ENCODE measurements around the gene ACER1.
A peak's percentile ranks its signal among the peaks of the same experiment; 100 is the strongest.
"Not testable (repeated sequence)": the region's sequence is repeated elsewhere in the genome, so short reads cannot be mapped to it uniquely, and the experiment has no call there.

ACER1 gene, protein sequence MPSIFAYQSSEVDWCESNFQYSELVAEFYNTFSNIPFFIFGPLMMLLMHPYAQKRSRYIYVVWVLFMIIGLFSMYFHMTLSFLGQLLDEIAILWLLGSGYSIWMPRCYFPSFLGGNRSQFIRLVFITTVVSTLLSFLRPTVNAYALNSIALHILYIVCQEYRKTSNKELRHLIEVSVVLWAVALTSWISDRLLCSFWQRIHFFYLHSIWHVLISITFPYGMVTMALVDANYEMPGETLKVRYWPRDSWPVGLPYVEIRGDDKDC

DNA sequence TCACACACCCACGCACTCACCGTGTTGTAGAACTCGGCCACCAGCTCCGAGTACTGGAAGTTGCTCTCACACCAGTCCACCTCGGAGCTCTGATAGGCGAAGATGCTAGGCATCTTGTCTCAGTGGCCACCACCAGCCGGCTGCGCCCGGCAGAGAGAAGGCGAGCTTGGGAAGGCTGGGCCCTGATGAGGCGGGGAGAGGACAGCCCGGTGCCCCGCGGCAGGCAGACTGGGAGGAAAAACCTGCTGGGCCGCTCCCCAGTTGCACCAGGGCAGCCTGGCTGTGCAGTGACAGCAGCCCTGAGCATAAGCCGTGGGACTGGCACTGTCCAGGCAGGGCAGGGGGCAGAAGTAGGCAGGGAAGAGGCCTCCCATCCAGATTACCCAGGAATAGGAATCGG, at the start of gene ACER1:
Gene ACER1, minus strand, starts transcription at position 174 of the 400 bp plus-strand sequence. Its CDS starts 61 bp downstream, at position 113.
- no peak for DNase-seq

DNA sequence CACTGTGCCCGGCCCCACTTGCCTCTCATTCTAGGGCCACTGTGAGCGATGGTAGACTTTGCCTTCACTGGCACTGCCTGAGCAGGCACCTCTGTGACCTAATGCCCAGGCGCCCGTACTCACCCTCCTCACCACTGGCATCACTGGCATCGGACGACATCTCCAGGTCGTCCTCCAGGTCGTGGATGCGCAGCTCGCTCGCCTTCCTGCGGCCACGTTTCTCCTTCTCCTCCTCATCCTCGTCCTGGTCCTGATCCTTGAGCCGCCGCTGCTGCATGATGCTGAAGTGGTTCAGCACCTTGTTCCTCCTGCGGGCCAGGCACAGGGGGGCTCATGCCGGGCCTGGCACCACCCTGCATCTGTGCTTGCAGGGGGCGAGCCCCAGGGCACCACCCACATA, 49.8 kb upstream of the ACER1 start:
- DNase-seq, result no peak

DNA sequence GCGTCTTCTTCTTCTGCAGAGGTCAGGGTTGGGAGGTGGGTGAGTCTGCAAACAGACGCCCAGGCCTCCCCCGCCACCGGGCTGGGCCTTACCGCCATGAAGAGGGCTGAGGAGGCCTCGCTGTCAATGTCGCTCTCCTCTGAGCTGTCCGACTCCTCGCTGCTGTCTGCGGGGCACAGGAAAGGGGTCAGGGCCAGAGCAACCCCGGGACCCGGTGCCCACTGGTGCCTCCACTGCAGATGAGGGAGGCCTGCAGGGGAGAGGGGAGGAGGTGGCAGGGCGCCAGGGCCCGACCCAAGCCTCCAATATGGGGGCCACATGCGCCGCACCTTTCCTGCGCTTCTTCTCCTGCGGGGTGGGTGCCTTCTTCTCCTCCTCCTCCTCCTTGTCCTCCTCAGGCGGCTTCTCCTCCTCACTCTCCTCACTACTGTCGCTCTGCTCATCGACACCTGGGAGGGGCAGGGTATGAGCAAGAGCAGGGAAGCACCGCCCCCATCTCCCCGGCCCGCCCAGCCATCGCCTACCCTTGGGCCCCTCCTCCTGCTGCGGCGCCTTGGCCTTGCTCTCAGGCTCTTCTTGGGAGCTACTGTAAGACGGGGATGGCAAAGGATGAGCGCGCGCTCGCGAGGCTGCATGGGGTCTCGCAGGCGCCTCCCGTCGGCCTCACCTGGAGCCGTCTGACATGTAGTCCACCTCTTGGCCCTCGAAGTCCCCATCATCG, 47.8 kb upstream of the ACER1 start:
- no peak for DNase-seq

DNA sequence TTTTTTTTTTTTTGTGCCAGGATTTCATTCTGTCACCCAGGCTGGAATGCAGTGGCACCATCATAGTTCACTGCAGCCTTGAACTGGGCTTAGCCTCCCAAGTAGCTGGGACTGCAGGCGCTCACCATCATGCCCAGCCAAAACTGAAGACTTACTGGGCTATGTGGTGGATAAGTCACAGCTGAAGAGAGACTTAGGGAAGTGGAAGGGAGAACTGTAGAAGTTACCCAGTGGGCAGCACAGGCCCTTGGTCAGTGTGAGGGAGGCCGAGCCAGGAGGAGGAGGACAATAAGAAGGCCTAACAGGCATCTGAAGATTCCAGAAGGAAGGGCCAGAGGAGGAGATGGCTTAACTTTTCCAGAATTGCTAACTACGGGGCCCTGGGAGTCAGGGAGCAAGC, 46.3 kb upstream of the ACER1 start:
- no peak for DNase-seq

DNA sequence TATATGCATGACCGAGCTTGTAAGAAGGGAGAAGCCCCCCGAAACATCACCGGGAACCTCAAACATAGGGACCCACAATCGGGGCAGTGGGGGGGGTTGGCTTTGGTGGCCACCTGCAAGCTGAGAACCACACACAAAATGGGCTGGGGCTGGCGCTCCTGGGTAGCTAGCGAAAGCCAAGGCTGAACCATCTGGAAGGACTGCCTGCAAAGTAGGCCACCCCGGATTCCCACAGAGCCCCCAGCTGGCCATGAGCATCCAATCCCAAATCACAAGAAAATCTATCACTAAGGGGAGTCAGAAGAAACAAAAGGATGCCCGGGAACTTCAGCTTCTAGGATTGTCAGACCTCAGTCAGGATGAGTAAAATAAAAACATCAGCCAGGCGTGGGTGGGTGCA, 45.1 kb upstream of the ACER1 start:
- DNase-seq, result no peak

DNA sequence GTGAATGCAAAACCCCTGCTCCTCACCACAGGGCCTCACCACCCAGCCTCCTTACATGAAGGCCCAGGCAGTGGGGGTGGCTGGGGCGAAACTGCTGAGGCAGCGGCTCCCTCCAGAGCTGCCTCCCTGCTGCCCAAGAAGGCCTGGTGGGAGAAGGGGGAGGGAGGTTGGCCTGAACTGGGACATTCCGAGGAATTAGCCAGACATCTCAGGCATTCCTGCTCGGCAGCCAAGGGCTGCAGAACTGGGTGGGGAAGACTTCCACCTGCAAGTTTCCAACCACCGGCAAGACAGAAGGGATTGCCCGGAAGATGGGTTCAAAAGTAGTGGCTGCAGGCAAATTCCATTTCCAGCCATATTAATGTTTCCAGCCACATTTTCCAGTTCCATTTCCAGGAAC, 44.6 kb upstream of the ACER1 start:
- no peak for DNase-seq

DNA sequence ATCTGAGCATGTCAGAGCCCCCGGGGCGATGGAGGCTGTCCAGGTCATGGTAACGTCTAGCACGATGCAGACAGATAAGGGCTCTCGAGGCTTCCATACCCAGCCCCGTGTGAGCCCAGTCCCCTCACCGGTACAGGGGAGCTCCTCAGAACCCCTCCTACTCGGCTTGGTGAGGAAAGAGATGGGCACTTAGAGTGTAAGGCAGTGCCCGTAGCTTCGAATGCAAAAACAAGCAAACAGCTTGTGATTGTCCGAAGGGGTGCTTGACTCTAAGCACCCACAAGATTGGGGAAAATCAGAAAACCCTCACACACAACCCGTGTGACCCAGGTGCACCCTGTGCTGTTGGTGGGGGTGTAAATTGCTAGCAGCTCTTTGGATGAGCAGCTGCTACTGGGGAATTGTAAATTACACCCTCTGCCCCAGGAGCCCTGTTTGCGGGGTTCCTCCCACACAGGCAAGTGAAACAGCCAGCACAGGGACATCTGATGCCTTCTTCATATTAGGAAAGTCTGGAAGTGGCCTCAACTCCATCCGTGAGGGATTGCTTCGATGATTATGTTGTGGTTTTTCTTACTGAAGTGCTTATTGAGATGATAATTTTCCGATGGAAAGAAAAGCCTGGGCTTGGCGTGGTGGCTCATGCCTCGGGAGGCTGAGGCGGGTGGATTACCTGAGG, 43.2 kb upstream of the ACER1 start:
- no peak for DNase-seq

DNA sequence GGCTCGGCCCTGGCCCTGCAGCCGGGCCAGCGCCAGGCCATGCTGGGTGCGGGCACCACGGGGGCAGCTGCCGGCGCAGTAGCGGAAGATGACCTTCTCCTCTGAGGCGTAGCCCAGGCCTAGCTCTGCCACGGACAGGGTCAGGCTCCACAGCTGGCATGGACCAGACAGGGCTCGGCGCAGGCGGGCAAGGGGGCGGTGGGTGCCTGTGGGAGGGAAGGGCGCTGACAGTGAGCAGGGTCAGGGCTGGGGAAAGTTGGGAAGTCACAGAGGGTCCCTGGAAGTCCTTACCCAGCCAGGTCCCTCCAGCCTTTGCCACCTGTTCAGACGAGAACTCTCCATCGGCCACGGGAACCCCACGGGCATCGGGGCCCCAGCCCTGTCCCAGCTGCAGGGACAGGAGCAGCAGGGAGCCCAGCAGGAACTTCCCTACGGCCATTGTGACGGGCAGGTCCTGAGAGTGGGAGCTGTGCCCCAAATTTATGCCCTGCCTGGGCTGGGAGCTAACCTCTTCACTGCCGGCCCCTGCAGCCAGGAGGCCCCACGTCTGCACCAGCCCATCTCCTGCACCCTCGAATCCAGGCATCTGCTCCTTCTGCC, 42.1 kb upstream of the ACER1 start, which contains the start of gene PSPN:
Gene PSPN, minus strand, starts transcription at position 523 of the 600 bp plus-strand sequence. Its CDS starts 84 bp downstream, at position 439.
- no peak for DNase-seq

DNA sequence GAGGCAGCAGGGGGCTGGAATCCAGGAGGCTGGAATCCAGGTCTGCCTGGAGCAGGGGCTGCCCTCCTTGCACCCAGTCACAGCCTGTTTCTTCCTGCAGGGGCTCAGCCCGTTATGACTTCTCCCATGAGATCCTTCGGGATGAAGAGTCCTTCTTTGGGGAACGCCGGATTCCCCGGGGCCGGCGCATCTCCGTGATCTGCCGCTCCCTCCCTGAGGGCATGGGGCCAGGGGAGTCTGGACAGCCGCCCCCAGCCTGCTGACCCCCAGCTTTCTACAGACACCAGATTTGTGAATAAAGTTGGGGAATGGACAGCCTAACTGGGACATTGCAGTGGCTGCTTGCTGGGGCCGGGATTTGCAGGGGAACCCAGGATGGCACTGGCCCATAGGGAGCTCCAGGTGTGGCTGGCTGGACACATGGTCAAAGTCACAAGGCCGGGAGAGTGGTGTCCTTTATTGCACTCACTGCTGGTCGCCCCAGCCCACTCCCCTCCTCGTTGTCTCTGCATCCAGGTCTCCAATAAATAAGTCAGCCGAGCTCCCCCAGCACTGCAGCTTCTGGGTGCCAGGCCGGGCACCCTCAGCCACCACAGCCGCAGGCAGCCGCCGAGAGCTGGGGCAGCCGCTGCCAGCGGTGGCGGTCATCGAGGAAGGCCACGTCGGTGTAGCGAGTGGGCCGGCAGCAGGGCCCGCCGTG, 41.4 kb upstream of the ACER1 start:
- DNase-seq, result no peak

DNA sequence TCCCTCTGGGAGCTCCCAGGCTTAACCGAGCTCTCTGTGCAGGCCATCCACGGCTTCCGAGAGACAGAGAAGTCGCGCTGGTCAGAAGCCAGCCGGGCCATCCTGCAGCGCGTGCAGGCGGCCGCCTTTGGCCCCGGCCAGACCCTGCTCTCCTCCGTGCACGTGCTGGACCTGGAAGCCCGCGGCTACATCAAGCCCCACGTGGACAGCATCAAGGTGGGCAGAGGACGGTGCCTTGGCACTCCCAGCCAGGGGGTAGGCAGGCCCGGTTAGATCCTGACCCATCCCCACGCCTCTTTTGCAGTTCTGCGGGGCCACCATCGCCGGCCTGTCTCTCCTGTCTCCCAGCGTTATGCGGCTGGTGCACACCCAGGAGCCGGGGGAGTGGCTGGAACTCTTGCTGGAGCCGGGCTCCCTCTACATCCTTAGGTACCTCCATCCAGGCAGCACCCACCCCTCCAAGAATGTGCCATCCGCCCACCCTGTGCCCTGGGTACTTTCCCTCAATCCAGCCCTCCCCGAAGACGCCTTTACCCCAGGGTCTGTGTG, 40.8 kb upstream of the ACER1 start:
- DNase-seq, result no peak

DNA sequence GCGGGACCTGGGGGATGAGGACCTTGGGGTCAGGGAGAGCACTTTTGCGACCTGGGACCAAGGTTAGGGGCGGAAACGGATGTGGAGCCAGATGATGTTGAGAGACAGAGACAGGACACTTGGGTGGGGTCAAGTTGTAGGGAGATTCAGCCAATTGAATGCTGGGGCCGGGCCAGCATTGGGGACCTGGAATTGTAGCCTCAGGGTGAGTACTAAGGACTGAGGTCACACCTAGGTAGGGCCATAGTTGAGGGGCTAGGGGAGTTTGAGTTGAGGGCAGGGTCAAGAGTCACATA, 40.3 kb upstream of the ACER1 start:
- DNase-seq, result no peak

DNA sequence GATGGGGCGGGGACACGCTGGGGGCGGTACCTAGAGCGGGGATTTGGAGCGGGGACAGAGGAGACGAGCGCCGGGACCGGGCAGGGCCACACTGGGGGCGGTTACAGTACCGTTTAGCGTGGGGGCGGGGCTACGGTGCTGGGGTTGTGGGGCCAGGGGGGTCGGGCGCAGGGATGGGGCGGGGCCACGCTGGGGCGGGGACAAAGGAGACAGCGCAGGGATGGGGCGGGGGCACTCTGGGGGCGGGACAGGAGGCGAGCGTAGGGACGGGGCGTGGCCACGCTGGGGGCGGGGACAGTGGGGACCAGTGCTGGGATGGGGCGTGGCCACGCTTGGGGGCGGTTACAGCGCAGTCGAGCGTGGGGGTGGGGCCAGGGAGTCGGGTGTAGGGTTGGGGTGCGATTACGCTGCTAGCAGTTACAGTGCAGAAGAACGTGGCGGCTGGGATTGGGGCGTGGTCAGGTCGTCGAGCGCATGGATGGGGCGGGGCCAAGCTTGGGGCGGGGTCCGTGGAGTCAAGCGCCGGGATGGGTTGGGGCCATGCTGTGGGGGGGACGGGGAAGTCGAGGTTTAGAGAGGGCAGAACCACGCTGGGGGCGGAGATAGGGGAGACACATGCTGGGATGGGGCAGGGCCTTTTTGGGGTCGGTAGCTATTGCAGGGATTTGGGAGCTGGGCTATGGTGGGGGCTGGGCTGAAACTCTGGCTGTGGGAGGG, 39.8 kb upstream of the ACER1 start:
- peak; percentile 98 for DNase-seq

DNA sequence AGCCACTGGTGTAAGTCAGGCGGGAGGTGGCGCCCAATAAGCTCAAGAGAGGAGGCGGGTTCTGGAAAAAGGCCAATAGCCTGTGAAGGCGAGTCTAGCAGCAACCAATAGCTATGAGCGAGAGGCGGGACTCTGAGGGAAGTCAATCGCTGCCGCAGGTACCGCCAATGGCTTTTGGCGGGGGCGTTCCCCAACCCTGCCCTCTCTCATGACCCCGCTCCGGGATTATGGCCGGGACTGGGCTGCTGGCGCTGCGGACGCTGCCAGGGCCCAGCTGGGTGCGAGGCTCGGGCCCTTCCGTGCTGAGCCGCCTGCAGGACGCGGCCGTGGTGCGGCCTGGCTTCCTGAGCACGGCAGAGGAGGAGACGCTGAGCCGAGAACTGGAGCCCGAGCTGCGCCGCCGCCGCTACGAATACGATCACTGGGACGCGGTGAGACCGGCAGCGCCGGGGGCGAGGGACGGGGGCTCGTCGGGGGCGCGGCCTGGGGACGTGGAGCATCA, 39.2 kb upstream of the ACER1 start, which contains the start of gene ALKBH7:
Gene ALKBH7, plus strand, starts transcription at position 201 of the 502 bp plus-strand sequence. Its CDS starts 27 bp downstream, at position 228.
- DNase-seq, result peak; percentile 99

DNA sequence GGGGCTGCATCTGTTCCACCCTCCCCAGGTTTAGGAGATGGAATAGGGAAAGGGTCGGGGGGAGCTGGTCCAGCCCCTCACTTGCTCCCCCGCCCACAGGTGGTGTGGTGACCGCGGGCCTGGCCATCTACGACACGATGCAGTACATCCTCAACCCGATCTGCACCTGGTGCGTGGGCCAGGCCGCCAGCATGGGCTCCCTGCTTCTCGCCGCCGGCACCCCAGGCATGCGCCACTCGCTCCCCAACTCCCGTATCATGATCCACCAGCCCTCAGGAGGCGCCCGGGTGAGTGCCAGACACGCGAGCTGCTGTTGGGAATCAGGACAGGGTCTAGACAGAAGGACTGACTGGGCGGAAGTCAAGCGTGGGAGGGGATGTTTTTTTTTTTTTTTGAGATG, 30.9 kb upstream of the ACER1 start:
- DNase-seq, result no peak

DNA sequence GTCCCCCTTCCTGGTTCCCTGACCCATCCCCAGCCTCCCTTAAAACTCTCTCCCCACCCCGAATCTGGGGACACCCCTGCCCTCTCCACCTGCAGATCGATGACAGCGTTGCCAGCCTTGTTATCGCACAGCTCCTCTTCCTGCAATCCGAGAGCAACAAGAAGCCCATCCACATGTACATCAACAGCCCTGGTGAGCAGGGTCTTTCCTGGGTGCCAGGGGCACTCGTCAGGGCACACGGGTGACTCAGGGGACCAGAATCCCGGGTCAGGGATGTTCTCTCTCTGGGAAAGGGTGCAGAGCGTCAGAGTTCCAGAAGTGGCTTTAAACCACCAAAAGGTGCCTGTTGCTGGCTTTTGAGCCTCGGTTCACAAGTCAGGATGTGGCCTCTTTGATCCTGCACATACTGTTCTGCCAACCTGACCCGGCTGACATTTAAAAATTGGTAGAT, 29.0 kb upstream of the ACER1 start:
- peak; percentile 25 for DNase-seq

DNA sequence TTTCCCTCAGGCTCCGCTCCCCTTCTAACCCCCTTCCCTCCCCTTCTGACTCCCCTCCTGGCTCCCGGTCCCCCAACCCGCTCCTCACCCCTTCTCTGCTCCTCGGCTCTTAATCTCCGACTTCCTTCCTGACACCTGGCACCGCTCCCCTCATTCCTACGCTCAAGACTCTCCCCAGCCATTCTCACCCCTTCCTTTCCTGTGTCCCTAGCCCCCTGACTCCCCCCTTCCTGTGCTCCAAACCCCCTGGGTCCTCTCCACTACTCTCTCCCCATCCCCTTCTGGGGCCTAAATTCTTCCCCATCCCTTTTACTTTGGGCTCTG, 28.6 kb upstream of the ACER1 start:
- no peak for DNase-seq

DNA sequence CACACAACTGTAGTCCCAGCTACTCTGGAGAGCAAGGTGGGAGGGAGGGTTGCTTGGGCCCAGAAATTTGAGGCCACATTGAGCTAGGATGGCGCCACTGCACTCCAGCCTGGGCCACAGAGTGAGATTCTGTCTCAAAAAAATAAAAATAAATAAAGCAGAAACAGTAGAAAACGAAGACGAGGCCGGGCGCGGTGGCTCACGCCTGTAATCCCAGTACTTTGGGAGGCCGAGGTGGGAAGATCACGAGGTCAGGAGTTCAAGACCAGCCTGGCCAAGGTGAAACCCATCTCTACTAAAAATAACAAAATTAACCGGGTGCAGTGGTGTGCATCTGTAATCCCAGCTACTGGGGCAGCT, 27.4 kb upstream of the ACER1 start:
- not testable (repeated sequence) for DNase-seq

DNA sequence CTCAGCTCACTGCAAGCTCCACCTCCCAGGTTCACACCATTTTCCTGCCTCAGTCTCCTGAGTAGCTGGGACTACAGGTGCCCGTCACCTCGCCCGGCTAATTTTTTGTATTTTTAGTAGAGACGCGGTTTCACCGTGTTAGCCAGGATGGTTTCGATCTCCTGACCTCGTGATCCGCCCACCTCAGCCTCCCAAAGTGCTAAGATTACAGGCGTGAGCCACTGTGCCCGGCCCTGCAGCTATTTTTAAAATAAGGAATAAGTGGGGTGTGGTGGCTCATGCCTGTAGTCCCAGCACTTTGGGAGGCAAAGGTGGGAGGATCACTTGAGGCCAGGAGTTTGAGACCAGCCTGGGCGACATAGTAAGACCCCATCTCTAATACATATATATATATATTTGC, 27.0 kb upstream of the ACER1 start:
- not testable (repeated sequence) for DNase-seq

DNA sequence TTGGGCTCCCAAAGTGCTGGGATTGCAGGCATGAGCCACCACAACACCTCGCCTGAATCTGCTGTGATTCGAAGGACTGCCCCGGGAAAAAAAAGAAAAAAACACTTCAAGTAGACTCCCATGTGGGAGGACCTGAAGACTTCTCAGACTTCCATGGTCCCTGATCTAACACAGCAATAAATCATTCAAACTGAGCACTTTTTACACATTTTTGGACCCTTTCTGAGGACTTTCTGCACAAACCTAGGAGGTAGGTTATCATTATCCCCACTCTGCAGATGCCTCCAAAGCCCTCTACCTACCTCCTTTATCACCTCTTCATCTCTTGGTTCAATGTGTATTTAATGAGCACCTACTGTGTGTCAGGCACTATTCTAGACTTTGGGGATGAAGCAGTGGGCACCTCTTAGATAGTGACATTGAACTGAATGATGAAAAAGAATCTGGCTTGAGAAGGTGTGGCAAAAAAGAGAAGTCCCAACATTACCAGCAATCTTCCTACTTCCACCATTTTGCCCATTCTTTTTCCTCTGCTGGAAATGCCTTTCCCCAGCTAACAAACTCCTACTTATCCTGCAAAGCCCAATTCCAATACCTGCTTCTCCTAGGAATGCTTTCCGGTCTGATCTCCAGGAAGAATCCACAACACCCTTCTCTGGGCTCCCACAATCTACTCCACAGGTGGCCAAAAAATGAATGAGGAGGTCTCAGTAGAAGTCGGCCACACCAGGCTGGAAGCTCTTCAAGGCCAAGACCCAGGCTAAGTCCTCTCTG, 26.3 kb upstream of the ACER1 start:
- DNase-seq, result no peak

DNA sequence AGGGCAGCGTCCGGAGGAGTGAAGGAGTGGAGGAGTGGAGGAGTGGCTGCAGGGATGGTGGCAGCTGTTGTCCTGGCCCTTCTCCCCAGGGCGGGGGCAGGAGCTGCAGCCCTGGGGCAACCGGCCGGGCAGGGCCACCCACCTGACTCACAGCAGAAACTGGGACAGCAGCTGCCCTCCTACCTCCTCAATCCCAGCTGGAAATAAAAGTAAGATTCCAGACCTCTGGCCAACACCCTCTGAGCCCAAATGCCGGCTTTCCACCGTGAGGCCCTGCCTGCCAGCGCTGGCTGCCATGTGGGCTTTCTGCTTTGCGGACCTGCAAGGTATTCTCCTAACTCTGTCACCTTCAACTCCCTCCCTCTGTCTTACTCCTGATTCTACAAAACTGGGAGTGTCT, 24.6 kb upstream of the ACER1 start:
- no peak for DNase-seq

DNA sequence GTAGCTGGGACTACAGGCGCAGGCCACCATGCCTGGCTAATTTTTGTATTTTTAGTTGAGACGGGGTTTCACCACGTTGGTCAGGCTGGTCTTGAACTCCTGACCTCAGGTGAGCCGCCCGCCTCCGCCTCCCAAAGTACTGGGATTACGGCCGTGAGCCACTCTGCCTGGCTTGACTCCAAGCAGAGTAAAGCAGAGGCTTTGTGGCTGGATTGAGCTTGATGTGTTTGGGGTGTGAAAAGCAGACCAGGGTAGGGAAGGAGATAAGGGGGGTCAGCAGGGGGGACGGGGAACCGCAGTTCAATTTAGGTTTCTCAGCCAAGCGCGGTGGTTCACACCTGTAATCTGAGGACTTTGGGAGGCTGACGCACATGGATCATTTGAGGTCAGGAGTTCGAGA, 23.8 kb upstream of the ACER1 start:
- no peak for DNase-seq

Data from CD4-positive, alpha-beta T cell treated with Interleukin-15 for 1 hour (primary cell).